GM21619 (cell line): ENCODE measurements around the gene CD96.
"Not testable (repeated sequence)": the region's sequence is repeated elsewhere in the genome, so short reads cannot be mapped to it uniquely, and the experiment has no call there.

ENCODE experiments used
- ATAC-seq: cut with Tn5 transposase; IDR thresholded peaks from one replicate; pipeline ENCODE4 v1.9.1; 2021; ENCODE audit not compliant: unreplicated experiment

Gene CD96

GRCh38 chr3:111617912-111618601 is 76.1 kb downstream of the CD96 start:
- no peak for ATAC-seq

GRCh38 chr3:111618945-111619344 is 76.9 kb downstream of the CD96 start:
- ATAC-seq, result no peak

- ATAC-seq, result no peak
Measured at GRCh38 chr3:111619833-111620232, 77.8 kb downstream of the CD96 start.

GRCh38 chr3:111621535-111621934 is 79.5 kb downstream of the CD96 start:
- ATAC-seq, result no peak

GRCh38 chr3:111627092-111627491 is 85.1 kb downstream of the CD96 start:
- no peak for ATAC-seq

- not testable (repeated sequence) for ATAC-seq
Measured at GRCh38 chr3:111629018-111629417, 87.0 kb downstream of the CD96 start.

GRCh38 chr3:111630638-111631037 is 88.6 kb downstream of the CD96 start:
- ATAC-seq, result not testable (repeated sequence)

GRCh38 chr3:111635403-111635802 is 93.4 kb downstream of the CD96 start:
- no peak for ATAC-seq

- no peak for ATAC-seq
Measured at GRCh38 chr3:111636366-111636885, 94.4 kb downstream of the CD96 start.

GRCh38 chr3:111639316-111639715 is 97.3 kb downstream of the CD96 start:
- no peak for ATAC-seq

- no peak for ATAC-seq
Measured at GRCh38 chr3:111648991-111649579, 107.1 kb downstream of the CD96 start.

- no peak for ATAC-seq
Measured at GRCh38 chr3:111650378-111651275, 108.6 kb downstream of the CD96 start.

- ATAC-seq, result no peak
Measured at GRCh38 chr3:111652492-111653180, 110.6 kb downstream of the CD96 start.

- ATAC-seq, result no peak
Measured at GRCh38 chr3:111653766-111654165, 111.8 kb downstream of the CD96 start.

GRCh38 chr3:111662012-111662411 is 120.0 kb downstream of the CD96 start:
- no peak for ATAC-seq

- ATAC-seq, result no peak
Measured at GRCh38 chr3:111662907-111663306, 120.9 kb downstream of the CD96 start.

- ATAC-seq, result no peak
Measured at GRCh38 chr3:111666041-111666735, 124.2 kb downstream of the CD96 start.

GRCh38 chr3:111667170-111667569 is 125.2 kb downstream of the CD96 start:
- no peak for ATAC-seq

- ATAC-seq, result peak; percentile 98
Measured at GRCh38 chr3:111667621-111668239, 125.7 kb downstream of the CD96 start.

GRCh38 chr3:111668326-111668725 is 126.3 kb downstream of the CD96 start:
- no peak for ATAC-seq
